HG03095 (cell line): ENCODE measurements around the gene RAD21L1.
"Not testable (repeated sequence)": the region's sequence is repeated elsewhere in the genome, so short reads cannot be mapped to it uniquely, and the experiment has no call there.

ENCODE experiments used
- ATAC-seq: cut with Tn5 transposase; IDR thresholded peaks from one replicate; pipeline ENCODE4 v1.9.1; 2021; ENCODE audit warnings: moderate library complexity; ENCODE audit not compliant: unreplicated experiment

The RAD21L1 gene

DNA sequence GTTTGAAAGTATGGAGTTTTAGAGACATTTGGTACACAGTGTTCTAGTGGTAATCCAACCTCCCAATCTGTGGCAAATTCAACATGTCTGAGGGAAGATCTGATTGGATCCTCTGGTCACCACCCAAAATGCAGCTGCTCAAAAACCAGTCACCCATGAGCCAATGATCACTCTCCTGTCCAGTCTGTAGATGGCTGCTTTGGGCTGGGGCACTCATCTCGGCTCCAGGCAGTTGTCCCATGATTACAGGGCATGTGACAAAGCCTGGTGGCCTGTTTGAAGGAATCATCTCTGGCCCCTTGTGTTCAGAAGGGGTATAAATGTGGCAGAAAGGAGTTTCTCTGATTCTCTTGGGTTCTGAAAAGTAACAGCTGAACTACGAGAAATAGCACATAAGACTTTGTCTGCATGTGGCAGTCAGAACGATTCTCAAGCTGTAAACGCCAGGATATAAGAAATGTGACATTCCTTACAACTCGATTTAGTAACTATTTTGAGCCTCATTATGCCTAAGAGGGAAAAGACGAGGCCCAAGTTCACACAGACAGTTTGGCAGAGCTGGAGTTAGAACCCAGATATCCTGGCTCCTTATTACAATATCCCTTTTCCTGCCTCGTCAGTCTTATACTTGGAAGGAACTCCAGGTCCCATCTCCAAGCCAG lies 26.5 kb upstream of the RAD21L1 start:
- ATAC-seq: no peak

DNA sequence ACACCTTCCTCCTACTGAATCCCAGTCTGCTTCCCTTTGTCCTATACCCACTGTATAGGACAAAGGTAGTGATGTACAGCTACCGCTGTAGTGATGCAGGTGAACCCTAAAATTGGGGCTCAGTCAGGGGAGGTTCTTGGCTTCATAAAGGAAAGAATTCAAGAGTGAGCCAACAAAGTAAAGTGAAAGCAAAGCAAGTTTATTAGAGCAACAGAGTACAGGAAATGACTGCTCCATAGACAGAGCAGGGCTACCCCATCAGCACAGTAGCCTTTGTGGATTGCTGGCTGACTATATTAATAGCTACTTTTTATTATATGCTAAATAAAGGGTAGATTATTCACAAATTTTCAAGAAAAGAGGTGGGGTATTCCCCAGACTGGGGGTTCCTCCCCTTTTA lies 25.9 kb upstream of the RAD21L1 start:
- no peak for ATAC-seq

- ATAC-seq: no peak
Measured at GRCh38 chr20:1202762-1203504, 22.9 kb upstream of the RAD21L1 start, which contains the start of gene C20orf202. Gene C20orf202, plus strand, starts transcription at chr20:1203454. Its CDS starts 132 bp downstream, at chr20:1203586.

DNA sequence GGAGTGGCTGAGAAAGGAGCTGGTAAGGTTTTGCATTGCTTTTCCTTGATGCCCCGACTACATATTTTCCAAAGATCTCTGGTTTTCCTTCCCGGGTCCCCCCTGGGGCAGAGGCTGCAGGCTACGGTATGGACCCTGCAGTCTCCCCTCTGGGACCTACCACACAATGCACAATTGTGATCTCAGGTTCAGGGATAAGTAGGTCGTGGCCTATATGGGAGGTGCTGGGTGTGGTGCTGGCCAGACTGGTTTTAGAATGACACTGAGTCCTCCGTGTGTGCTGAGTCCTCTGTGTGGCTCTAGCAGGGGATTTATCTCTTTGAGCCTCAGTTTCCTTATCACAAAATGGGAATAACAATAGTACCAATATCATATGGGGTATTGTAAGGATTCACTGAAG lies 22.2 kb upstream of the RAD21L1 start:
- no peak for ATAC-seq

GRCh38 chr20:1204113-1204512 lies 21.7 kb upstream of the RAD21L1 start:
- no peak for ATAC-seq

DNA sequence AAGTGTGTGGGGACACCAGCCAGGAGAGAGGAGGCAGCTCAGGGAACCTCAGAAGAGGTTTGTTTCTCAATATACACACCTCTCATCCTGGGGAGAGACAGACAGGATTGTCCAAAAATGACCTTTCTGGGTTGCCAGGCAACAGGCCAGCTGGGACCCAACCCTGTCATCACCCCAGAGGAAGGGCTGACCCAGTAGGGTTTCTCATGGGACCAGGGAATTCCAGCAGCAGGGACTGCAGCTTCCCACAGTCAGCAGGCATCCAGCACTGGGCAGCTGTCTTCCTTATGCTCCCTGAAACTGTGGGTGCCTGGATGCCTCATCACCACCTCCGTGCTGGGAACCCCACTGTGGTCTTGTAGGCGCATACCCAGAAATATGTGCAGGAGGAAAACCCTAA lies 21.3 kb upstream of the RAD21L1 start:
- no peak for ATAC-seq

- ATAC-seq: no peak
Measured at GRCh38 chr20:1205802-1206201, 20.0 kb upstream of the RAD21L1 start.

DNA sequence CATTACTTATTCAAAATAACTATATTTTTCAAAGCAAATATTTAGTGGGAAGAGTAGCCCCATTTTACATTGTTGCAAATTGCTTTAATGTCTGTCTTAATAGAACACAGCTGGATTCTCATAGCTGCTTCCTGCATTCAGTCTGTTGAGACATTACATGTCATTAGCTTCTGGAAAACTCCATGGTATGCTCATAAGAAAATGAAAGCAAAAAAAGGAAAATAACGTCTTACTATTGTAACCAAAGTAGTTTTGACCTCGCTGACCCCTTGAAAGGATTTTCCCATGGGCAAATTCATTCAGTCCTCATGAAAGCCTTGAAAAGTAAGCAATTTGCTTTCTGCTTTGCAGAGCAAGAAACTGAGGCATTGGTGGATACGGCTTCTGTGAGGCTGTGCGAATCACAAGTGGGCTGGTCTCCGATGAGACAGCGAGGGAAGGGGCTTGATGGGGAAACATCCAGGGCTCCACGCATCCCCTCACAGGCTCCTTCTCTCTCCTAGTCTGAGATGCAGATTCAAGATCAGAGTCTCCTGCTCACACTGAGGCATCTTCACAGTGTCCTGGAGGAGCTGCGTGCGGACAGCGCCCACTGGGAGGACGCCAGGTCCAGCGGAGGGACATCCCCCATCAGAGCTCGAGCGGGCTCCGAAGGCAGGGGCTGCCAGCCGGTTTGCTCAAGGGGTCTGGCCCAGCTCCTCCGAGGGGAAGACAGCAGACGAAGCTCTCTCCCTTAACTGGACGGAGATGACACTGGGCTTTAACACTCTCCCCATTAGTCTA lies 19.3 kb upstream of the RAD21L1 start:
- ATAC-seq: no peak

DNA sequence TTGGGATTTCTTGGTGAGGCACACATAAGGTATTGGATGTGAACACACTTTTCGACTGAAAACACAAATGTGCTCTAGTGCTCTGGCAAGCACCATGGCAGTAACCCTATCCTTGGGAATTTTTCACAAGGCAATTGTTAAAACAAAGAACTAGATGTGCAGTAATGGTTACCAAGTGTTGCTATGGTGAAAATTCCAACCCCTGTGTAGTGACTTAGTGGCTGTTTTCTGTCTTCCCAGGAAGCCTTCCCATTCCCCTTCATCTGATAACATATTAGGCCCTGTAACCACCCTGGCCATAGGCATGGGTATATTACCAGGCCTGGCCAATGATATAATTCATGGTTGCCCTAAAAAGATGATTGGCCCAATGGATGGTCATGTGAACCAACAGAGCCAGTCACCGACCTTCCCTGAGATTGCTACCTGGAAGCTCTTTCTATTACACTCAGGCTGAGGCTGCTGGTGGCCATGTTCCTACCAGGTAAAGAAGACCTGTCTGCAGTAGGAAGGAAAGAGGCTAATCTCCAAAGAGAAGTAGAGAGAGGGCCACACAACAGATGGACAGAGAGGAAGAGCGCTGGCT lies 18.5 kb upstream of the RAD21L1 start:
- no peak for ATAC-seq

- no peak for ATAC-seq
Measured at GRCh38 chr20:1209447-1210387, 16.1 kb upstream of the RAD21L1 start.

DNA sequence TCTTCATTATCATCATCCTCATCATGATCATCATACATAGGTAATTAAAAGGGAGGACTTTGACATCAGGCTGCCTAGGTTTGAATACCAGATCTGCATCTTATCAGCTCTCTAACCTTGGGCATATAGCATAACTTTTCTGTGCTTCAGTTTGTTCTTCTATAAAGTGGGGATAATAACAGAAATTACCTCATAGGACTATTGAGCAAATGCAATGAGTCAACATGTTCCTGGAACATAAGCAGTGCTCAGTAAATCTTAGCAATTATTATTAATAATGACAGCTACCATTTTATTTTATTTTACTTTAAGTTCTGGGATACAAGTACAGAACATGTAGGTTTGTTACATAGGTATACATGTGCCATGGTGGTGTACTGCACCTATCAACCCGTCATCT lies 15.3 kb upstream of the RAD21L1 start:
- no peak for ATAC-seq

- no peak for ATAC-seq
Measured at GRCh38 chr20:1212023-1212422, 13.8 kb upstream of the RAD21L1 start.

- ATAC-seq: no peak
Measured at GRCh38 chr20:1212607-1213396, 13.0 kb upstream of the RAD21L1 start.

DNA sequence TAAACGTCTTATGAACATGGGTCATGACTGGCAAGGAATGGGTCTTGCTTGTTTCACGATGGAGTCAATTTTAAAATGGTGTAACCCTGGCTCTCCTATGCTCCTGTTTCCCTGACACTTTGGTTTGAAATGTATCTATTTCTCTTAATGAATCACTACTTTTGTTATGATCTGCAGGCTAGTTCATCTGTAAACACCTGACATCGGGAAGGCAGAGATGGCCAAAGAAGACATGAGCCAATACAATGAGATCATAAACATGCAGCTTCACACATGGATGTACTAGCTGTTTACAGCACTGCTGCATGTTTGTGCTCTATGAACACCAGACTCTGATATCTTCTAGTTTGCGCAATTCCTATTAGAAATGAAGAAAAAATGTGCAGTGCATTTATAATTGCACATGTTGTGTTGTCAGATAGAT lies 11.0 kb upstream of the RAD21L1 start:
- ATAC-seq: no peak

DNA sequence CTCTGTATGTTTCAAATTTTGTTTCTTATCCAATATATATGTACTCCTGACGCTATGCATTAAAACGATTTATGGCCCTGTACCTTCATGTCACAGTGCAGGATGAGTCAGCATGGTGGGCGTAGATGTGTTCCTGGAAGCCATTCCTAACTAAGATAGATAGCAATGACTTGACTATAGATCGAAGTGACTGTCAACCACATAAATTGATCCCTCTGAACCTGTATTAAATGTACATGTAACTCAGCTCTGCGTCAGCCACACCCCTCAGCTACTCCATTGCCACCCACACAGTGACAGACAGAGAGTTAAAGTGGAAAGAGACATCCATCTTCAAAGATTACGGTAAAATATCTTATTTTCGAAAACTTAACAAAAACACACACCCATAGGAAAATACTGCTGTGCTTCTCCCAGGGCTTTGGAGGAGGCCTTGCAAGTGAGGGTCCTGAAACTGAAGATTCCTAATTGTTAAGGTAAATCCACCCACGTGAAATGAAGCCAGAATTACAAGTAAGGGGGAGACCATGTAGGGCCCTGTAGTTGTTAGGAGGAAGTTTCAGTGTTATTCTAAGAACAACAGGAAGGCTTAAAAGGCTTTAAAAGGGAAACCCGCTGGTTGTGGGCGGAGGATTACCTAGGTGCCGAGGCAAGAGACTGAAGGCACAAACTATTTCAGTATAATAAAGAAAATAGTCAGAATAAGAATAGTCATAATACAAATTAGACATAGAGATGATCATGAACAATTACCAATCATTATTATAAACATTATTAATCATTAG lies 10.3 kb upstream of the RAD21L1 start:
- no peak for ATAC-seq

GRCh38 chr20:1216527-1217427 lies 9.1 kb upstream of the RAD21L1 start:
- ATAC-seq: not testable (repeated sequence)

GRCh38 chr20:1222750-1223149 lies 3.1 kb upstream of the RAD21L1 start:
- ATAC-seq: not testable (repeated sequence)
